Kidney glomerular epithelial cell (primary cell): Measurements from ENCODE around the gene ENDOV.

ENCODE experiments used
- DNase-seq: peaks from one replicate; lab custom pipeline; 2025; lab: John Stamatoyannopoulos, UW

The ENDOV gene

GRCh38 chr17:80414803-80415625, at the start of gene ENDOV:
TSS of gene ENDOV (plus strand) at chr17:80415167. CDS start at chr17:80415195, 28 bp downstream.
- DNase-seq: peak; percentile 88

GRCh38 chr17:80365983-80366382, 49.0 kb upstream of the ENDOV start:
- DNase-seq: no peak

- no peak for DNase-seq
Measured at GRCh38 chr17:80367503-80367902, 47.5 kb upstream of the ENDOV start.

GRCh38 chr17:80371196-80371595, 43.8 kb upstream of the ENDOV start:
- DNase-seq: no peak

- DNase-seq: no peak
Measured at GRCh38 chr17:80372456-80372855, 42.5 kb upstream of the ENDOV start.

- DNase-seq: no peak
Measured at GRCh38 chr17:80372922-80373570, 41.9 kb upstream of the ENDOV start.

GRCh38 chr17:80374039-80374731, 40.8 kb upstream of the ENDOV start:
- DNase-seq: no peak

GRCh38 chr17:80374732-80375585, 40.0 kb upstream of the ENDOV start:
- DNase-seq: no peak

- DNase-seq: no peak
Measured at GRCh38 chr17:80376531-80376930, 38.4 kb upstream of the ENDOV start.

- no peak for DNase-seq
Measured at GRCh38 chr17:80377798-80378197, 37.2 kb upstream of the ENDOV start.

GRCh38 chr17:80379348-80379747, 35.6 kb upstream of the ENDOV start:
- no peak for DNase-seq

- no peak for DNase-seq
Measured at GRCh38 chr17:80380068-80380467, 34.9 kb upstream of the ENDOV start.

GRCh38 chr17:80380555-80381002, 34.4 kb upstream of the ENDOV start:
- no peak for DNase-seq

GRCh38 chr17:80381416-80381923, 33.5 kb upstream of the ENDOV start:
- no peak for DNase-seq

GRCh38 chr17:80382446-80382845, 32.5 kb upstream of the ENDOV start:
- DNase-seq: no peak

GRCh38 chr17:80382956-80383355, 32.0 kb upstream of the ENDOV start:
- DNase-seq: no peak

GRCh38 chr17:80384078-80384960, 30.6 kb upstream of the ENDOV start:
- DNase-seq: no peak

- no peak for DNase-seq
Measured at GRCh38 chr17:80385046-80385445, 29.9 kb upstream of the ENDOV start.

GRCh38 chr17:80386341-80386740, 28.6 kb upstream of the ENDOV start:
- DNase-seq: no peak

- DNase-seq: no peak
Measured at GRCh38 chr17:80387071-80387470, 27.9 kb upstream of the ENDOV start.

GRCh38 chr17:80388175-80388574, 26.8 kb upstream of the ENDOV start:
- DNase-seq: no peak
